Activated CD8-positive, alpha-beta memory T cell treated with anti-CD3 and anti-CD28 coated beads, Interleukin-2, amount 50 U/mL, for 4 hours (primary cell): ENCODE measurements around the gene GRIPAP1.

Source experiments
- DNase-seq: peaks from one replicate; pipeline ENCODE4 v3.0.0-alpha.2; 2020

Gene GRIPAP1

DNA sequence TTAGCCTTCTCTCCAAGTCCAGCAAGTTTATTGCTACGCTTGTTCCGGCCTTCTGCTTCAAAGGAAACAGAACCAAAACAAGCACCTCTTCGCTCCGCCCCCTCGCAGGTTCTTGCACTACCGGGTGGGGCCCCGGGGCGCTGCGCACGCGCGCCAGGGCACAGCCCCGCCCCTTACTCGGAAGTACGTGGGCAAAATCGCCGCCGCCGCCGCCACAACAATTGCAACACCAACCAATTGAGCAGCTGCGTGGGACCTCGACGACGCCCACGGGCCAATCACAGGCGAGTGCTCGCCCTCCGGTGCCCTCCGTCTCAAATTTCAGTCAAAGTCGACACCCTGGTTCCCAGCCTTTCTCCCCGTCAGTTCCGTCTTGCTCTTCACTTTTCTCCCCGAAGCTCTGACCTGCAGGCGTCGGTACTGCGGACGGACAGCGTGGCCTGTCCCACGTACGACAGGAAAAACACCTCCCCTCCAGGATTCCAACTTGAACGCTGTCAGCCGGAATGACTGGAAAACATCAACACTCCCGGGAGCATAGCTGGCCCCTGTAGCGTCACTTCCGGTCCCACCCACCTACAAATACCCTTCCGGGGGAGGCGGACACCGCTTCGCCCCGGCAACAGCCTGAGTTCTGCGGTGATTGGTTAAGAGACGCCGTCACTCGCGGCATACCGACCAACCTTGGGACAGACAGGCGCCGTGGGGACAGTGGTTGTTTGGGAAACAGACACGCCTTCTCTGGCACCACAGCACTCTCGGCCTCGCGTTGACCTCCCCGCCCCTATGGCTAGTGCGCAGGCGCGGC lies 44.0 kb downstream of the GRIPAP1 start:
- DNase-seq, result peak; percentile 89

DNA sequence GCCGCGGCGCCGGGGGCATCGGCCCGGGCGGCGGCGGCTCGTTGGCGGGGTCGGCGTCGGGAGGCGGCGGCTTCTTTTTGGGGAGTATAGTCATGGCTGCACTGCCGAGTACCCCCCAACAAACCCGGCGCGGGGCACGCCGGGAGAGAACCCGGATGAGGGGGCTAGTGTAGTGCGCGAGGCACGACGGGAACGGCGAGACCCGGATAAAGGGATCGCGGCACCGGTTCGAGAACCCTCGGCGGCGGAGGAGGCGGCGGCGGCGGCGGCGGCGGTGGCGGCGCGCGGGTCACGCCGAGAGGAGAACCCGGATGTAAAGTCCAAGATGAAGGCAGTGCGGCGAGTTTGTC lies 44.6 kb downstream of the GRIPAP1 start, which contains the start of gene OTUD5:
Gene OTUD5, minus strand, starts transcription at position 131 of the 350 bp plus-strand sequence. Its CDS starts 37 bp downstream, at position 94.
- peak; percentile 77 for DNase-seq

GRCh38 chrX:48956728-48957414 lies 45.2 kb downstream of the GRIPAP1 start:
- peak; percentile 65 for DNase-seq

GRCh38 chrX:48948589-48948988 lies 53.5 kb downstream of the GRIPAP1 start:
- DNase-seq, result no peak

GRCh38 chrX:48945517-48946348 lies 56.3 kb downstream of the GRIPAP1 start:
- peak; percentile 57 for DNase-seq

- no peak for DNase-seq
Measured at GRCh38 chrX:48942895-48943294, 59.2 kb downstream of the GRIPAP1 start.

- no peak for DNase-seq
Measured at GRCh38 chrX:48940404-48940955, 61.6 kb downstream of the GRIPAP1 start.

GRCh38 chrX:48939524-48940228 lies 62.4 kb downstream of the GRIPAP1 start:
- DNase-seq, result no peak

- DNase-seq, result peak; percentile 51
Measured at GRCh38 chrX:48938721-48939425, 63.2 kb downstream of the GRIPAP1 start.

GRCh38 chrX:48937054-48937907 lies 64.8 kb downstream of the GRIPAP1 start:
- DNase-seq, result peak; percentile 87

GRCh38 chrX:48936429-48937053 lies 65.5 kb downstream of the GRIPAP1 start:
- DNase-seq, result no peak

GRCh38 chrX:48935301-48935670 lies 66.8 kb downstream of the GRIPAP1 start:
- no peak for DNase-seq

GRCh38 chrX:48934581-48935300 lies 67.3 kb downstream of the GRIPAP1 start:
- no peak for DNase-seq

- no peak for DNase-seq
Measured at GRCh38 chrX:48933757-48934156, 68.3 kb downstream of the GRIPAP1 start.

DNA sequence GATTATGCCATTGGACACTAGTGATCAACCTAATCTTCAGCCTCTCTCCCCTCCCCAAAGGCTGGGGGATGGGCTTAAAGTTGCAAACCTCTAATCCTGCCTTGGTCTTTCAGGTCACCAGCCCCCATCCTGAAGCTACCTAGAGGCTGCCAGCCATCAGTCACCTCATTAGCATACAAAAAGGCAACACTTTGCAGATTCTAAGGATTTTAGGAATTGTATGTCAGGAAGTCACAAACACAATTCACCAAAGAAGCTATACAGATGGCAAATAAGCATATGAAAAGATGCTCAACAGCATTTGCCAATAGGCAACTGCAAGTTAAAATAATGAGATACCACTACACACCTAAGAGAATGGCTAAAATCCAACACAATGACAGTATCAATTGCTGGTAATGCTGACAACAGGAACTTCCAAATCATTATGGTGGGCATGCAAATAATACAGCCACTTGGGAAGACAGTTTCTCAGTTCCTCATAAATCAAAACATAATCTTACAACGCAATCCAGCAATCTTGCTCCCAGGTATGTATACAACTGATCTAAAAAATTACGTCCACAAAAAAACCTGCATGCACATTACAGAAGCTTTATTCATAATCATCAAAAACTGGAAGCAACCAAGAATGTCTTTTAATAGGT lies 74.2 kb downstream of the GRIPAP1 start:
- DNase-seq, result no peak

DNA sequence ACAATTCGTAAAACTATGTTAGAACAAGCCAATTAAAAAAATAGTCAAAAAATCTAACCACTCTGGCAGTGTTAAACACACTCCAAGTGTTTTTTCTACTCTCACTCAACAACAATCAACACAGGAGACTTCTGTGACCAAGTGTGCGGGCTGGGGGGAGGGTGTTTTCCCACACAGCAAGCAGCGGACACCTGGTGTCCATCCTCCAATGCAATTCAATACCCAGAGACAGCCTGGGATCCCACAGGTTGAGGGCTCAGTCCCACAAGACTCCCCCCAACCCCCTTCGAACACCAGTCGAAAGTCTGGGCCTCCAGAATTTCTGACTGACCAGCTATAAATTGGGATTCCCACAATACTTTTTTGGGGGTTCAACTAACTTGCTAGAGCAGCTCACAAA lies 74.9 kb downstream of the GRIPAP1 start:
- no peak for DNase-seq

DNA sequence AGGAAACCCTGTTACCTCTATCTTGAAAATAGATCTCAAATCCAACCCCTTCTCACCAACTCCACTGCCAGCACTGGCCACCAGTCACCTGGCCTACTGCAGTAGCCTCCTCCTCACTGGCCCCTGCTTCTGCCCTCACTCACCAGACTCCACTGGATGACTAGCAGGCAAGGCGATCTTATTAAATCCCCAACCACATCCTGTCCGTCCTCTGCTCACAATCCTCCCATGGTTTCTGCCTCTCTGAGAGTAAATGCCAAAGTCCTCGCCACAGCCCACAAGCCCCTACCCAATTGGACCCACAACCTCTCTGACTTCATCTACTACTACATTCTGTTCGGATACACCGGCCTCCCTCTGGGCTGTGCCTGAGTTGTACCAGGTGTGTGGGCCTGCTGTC lies 77.8 kb downstream of the GRIPAP1 start:
- DNase-seq, result no peak

DNA sequence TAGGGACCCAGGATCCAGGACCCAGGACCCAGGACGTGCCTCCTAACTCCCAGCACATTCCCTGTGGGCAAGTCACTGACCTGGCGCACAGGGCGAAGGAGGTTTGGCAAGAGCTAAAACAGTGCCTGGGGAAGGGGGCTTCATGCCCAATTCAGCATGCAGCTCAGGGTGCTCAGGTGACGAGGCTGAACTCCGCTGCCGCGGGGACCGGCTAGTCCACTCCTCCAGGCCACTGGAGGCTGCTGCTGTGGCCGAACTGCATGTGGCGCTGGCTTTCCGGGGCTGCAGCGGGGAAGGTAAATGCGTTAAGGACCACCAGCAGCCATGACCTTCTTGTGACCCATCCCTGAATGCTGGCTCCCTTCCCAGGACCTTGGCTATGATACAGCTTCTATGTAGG lies 78.3 kb downstream of the GRIPAP1 start:
- DNase-seq, result no peak
